OCI-LY7 (cell line): ENCODE data around the gene PRPF8. TPM values are rescaled to one million over a fixed set of nuclear protein-coding genes. Genes with fewer than 3 reads are reported as not detected.

Experiments
- BruUV-seq: library from RNA; stranded (reverse); fragments of 400-500 nt; replicated peaks from 2 replicates; lab custom pipeline; 2021; lab: Mats Ljungman, UMichigan
- CTCF ChIA-PET: fragments of 300-600 bp; sonication (Branson Sonifier 250); formaldehyde crosslinking; loops from one replicate; lab custom pipeline; 2022; ENCODE audit warnings: antibody characterized with exemption; ENCODE audit not compliant: unreplicated experiment; lab: Charles Lee
- POLR2A ChIA-PET: fragments of 300-600 bp; sonication (Branson Sonifier 250); formaldehyde crosslinking; loops from one replicate; lab custom pipeline; 2022; ENCODE audit warnings: antibody characterized with exemption; lab: Charles Lee
- DNase-seq: peaks from one replicate; pipeline ENCODE4 v3.0.0-alpha.2; 2015; ENCODE audit warnings: low spot score
- H2AFZ ChIP-seq: fragments of 200-600 bp; sonication (generic), shearing (Covaris generic); 2 replicates; pipeline ENCODE4 v1.6.1; 2014; ENCODE audit warnings: mild to moderate bottlenecking, antibody characterized with exemption, low read length, moderate library complexity
- H3K27ac ChIP-seq: fragments of 200-600 bp; sonication (generic); 2 replicates; pipeline ENCODE4 v1.5.1; 2014; ENCODE audit warnings: mixed run types, low read depth, mild to moderate bottlenecking, moderate library complexity, low read length, inconsistent platforms; ENCODE audit not compliant: poor library complexity, severe bottlenecking
- H3K36me3 ChIP-seq: fragments of 200-600 bp; sonication (generic); 2 replicates; pipeline ENCODE4 v1.6.1; 2014; ENCODE audit warnings: mild to moderate bottlenecking, antibody characterized with exemption, low read length, moderate library complexity, mixed read lengths; ENCODE audit not compliant: insufficient read depth
- H3K4me1 ChIP-seq: fragments of 200-600 bp; sonication (generic); 2 replicates; pipeline ENCODE4 v1.5.1; 2014; ENCODE audit warnings: mild to moderate bottlenecking, low read length; ENCODE audit not compliant: insufficient read depth, poor library complexity, severe bottlenecking
- H3K4me2 ChIP-seq: fragments of 200-600 bp; sonication (generic); 2 replicates; pipeline ENCODE4 v1.6.1; 2014; ENCODE audit warnings: mild to moderate bottlenecking, low read length
- H3K4me3 ChIP-seq: fragments of 200-600 bp; sonication (generic); 2 replicates; pipeline ENCODE4 v1.5.1; 2014; ENCODE audit warnings: mild to moderate bottlenecking, low read depth, low read length; ENCODE audit not compliant: poor library complexity, severe bottlenecking
- H3K79me2 ChIP-seq: fragments of 200-600 bp; sonication (generic); 2 replicates; pipeline ENCODE4 v1.6.1; 2016; ENCODE audit warnings: low read depth, mild to moderate bottlenecking, low read length, moderate library complexity, mixed read lengths; ENCODE audit not compliant: insufficient read depth
- H3K9me2 ChIP-seq: fragments of 200-600 bp; sonication (generic); 2 replicates; pipeline ENCODE4 v1.6.1; 2016; ENCODE audit warnings: mild to moderate bottlenecking, low read length, mixed read lengths; ENCODE audit not compliant: insufficient read depth
- H3K9me3 ChIP-seq: fragments of 200-600 bp; sonication (generic); 2 replicates; pipeline ENCODE4 v1.6.1; 2014; ENCODE audit warnings: mild to moderate bottlenecking, mixed run types, low read length, mixed read lengths
- H4K20me1 ChIP-seq: fragments of 200-600 bp; sonication (generic); 2 replicates; pipeline ENCODE4 v1.6.1; 2014; ENCODE audit warnings: mild to moderate bottlenecking, antibody characterized with exemption, low read length, moderate library complexity, mixed read lengths; ENCODE audit not compliant: insufficient read depth
- EZH2phosphoT487 ChIP-seq: fragments of 200-600 bp; sonication (generic); IDR thresholded peaks from 2 replicates; pipeline ENCODE4 v1.6.1; 2018; ENCODE audit warnings: low read depth, borderline replicate concordance, mild to moderate bottlenecking, mixed run types, antibody characterized with exemption, low read length, moderate library complexity, mixed read lengths
- intact Hi-C: fragments of 100-400 bp; cut with micrococcal nuclease; formaldehyde crosslinking; loops from one replicate; pipeline ENCODE4 v1.10.0; 2022; ENCODE audit not compliant: unreplicated experiment
- total RNA-seq, 2 experiments: library from RNA; depleted of rRNA in 1 of 2; stranded (reverse); fragments of >200 nt in 1 of 2; shearing (Covaris generic) in 1 of 2; gene quantifications; 2 replicates each; pipeline ENCODE4 v1.2.3, GENCODE V29; 2014 to 2022
- TF ChIP-seq, protein P1 (sequence below): fragments of 200-600 bp; sonication (generic); conservative IDR thresholded peaks from 2 replicates; pipeline ENCODE4 v1.5.1; 2014; ENCODE audit warnings: mild to moderate bottlenecking, antibody characterized with exemption, low read length, moderate library complexity, mixed read lengths

Gene PRPF8
- total RNA-seq, 2 experiments from 2014 or later: 162 to 427 TPM

DNA sequence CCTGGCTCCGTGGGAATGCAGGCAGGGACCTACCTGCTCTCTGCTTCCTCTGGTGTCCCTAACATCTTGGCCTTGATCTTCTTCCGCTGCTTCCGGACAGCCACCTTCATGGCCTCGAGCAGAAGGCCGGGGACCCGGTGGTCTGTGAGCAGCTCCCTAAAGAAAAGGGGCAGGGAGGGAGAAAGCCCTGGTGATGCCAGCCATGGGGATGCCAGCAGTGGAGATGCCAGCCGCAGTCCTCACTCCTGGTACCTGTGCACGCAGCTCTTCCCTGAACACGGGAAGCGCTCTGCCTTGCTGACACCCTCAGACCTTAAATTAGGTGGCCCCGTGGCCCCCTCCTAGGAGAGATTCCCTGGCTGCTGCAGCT is 36.9 kb downstream of the PRPF8 start:
- Histone ChIP-seq H3K27ac (no peak overlapping the region), H3K9me2 (no peaks in the 10 kb centered on the region), H3K4me3 (no peak overlapping the region), H3K79me2 (no peaks in the 10 kb centered on the region), H2AFZ (no peak overlapping the region), H4K20me1 (peaks cover 4% of the 10 kb centered on the region; the same call in 1 of the 2 replicates), H3K9me3 (no peaks in the 10 kb centered on the region), H3K4me1 (peaks cover 36% of the 10 kb centered on the region), H3K36me3 (peaks cover 41% of the 10 kb centered on the region), H3K4me2 (no peak overlapping the region)
- intact Hi-C loops: loop anchor here (5.0 kb wide), 1 partner anchor 75 kb away; no protein-coding TSS in a partner anchor
- TF ChIP-seq, protein P1, sequence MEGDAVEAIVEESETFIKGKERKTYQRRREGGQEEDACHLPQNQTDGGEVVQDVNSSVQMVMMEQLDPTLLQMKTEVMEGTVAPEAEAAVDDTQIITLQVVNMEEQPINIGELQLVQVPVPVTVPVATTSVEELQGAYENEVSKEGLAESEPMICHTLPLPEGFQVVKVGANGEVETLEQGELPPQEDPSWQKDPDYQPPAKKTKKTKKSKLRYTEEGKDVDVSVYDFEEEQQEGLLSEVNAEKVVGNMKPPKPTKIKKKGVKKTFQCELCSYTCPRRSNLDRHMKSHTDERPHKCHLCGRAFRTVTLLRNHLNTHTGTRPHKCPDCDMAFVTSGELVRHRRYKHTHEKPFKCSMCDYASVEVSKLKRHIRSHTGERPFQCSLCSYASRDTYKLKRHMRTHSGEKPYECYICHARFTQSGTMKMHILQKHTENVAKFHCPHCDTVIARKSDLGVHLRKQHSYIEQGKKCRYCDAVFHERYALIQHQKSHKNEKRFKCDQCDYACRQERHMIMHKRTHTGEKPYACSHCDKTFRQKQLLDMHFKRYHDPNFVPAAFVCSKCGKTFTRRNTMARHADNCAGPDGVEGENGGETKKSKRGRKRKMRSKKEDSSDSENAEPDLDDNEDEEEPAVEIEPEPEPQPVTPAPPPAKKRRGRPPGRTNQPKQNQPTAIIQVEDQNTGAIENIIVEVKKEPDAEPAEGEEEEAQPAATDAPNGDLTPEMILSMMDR: no peak
- TF ChIP-seq EZH2phosphoT487: no peak
- CTCF ChIA-PET: interaction anchor here (0.6 kb wide), 1 partner anchor 69 kb away, joined by 3 read pairs; no protein-coding TSS in a partner anchor
- no peak for DNase-seq
- POLR2A ChIA-PET: no interaction called here
- BruUV-seq: no TSS peak

DNA sequence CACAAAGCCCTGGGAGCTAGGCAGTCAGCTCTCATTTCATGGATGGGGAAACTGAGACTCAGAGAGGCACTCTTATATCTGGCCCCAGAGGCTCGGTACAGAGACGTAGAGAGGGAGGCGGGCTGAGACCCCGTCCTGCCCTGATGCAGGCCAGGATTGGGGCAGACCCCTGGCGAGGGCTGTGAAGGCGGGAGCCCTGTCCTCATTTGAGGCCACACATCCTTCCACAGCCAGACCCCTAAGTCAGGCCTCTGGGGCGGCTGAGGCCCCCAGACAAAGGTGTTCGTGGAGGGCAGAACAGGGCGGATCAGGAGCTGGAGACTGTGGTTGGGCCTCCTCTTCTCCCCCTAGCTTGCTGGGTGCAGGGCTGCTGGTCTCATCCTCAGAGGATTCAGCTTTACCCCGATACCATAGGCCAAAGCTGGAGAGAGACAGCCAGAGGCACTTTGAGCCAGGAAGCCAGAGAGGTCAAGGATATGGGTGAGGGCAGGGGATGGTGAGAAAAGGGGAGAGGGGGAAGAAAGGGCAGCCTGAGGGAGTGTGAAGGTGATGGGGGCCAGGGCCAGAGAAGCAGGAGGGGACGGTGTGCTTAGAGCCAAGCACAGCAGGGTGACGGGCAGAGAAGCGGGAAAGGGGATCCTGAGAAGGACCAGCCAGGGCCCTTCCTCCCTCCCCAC is 38.3 kb downstream of the PRPF8 start:
- Histone ChIP-seq H3K4me2 (no peak overlapping the region), H3K4me3 (no peak overlapping the region)
- intact Hi-C loops: loop anchor here (5.0 kb wide), 1 partner anchor 74 kb away; no protein-coding TSS in a partner anchor

More for the DNA sequence above, 38.3 kb downstream of the PRPF8 start:
- Histone ChIP-seq H4K20me1 (peaks cover 4% of the 10 kb centered on the region; the same call in 1 of the 2 replicates), H2AFZ (no peak overlapping the region), H3K36me3 (peaks cover 27% of the 10 kb centered on the region), H3K9me3 (no peaks in the 10 kb centered on the region), H3K27ac (no peak overlapping the region), H3K79me2 (no peaks in the 10 kb centered on the region), H3K4me1 (peaks cover 36% of the 10 kb centered on the region), H3K9me2 (no peaks in the 10 kb centered on the region)
- no peak for TF ChIP-seq EZH2phosphoT487
- TF ChIP-seq, protein P1: no peak
- no peak for DNase-seq
- ChIA-PET POLR2A (no interaction called here), CTCF (no interaction called here)
- no TSS peak for BruUV-seq
